H1 (cell line): ENCODE measurements around the gene PRKCA. TPM values are rescaled to one million over a fixed set of nuclear protein-coding genes. Genes with fewer than 3 reads are reported as not detected.

Source experiments
- CTCF ChIA-PET: fragments of 300-600 bp; sonication (Branson Sonifier 250); formaldehyde crosslinking; loops from one replicate; lab custom pipeline; 2021; ENCODE audit not compliant: partially characterized antibody; lab: Charles Lee
- POLR2A ChIA-PET: fragments of 300-600 bp; sonication (Branson Sonifier 250); formaldehyde crosslinking; loops from one replicate; lab custom pipeline; 2021; ENCODE audit warnings: inconsistent platforms; ENCODE audit not compliant: partially characterized antibody; lab: Charles Lee
- DNase-seq, 2 experiments: peaks; one replicate each; pipeline versions ENCODE4 v3.0.0 to v3.0.0-alpha.2; 2010 to 2022; ENCODE audit warnings: low spot score in 2 of 2, low read depth in 1 of 2, mixed read lengths in 1 of 2
- FAIRE-seq: peaks from 2 replicates; lab custom pipeline; 2011; peaks lifted over from hg19 to GRCh38; lab: Jason Lieb, UNC
- H2AFZ ChIP-seq: 2 replicates; pipeline ENCODE4 v1.8.1; 2012; ENCODE audit warnings: low read length, inconsistent platforms
- H2AK5ac ChIP-seq: 2 replicates; pipeline ENCODE4 v1.6.1; 2013; ENCODE audit warnings: low read depth, low read length
- H2BK120ac ChIP-seq: replicated peaks from 2 replicates; pipeline ENCODE3; 2013; ENCODE audit warnings: low read depth, low read length, inconsistent platforms
- H2BK12ac ChIP-seq: 2 replicates; pipeline ENCODE4 v1.6.1; 2013; ENCODE audit warnings: low read depth, low read length
- H2BK15ac ChIP-seq: 2 replicates; pipeline ENCODE4 v1.6.1; 2013; ENCODE audit warnings: low read length
- H2BK20ac ChIP-seq: 2 replicates; pipeline ENCODE4 v1.6.1; 2013; ENCODE audit warnings: low read length
- H2BK5ac ChIP-seq: 2 replicates; pipeline ENCODE4 v1.6.1; 2013; ENCODE audit warnings: low read depth, low read length
- H3K14ac ChIP-seq: 2 replicates; pipeline ENCODE4 v1.6.1; 2013; ENCODE audit warnings: inconsistent platforms; ENCODE audit not compliant: insufficient read length
- H3K18ac ChIP-seq: 2 replicates; pipeline ENCODE4 v1.6.1; 2013; ENCODE audit warnings: low read length; ENCODE audit errors: extremely low read depth
- H3K23ac ChIP-seq: 2 replicates; pipeline ENCODE4 v1.6.1; 2013; ENCODE audit warnings: inconsistent platforms; ENCODE audit not compliant: insufficient read length
- H3K23me2 ChIP-seq: 2 replicates; pipeline ENCODE4 v1.6.1; 2013; ENCODE audit warnings: low read depth, low read length
- H3K27ac ChIP-seq: 2 replicates; pipeline ENCODE4 v1.6.1; 2011; ENCODE audit warnings: low read depth, low read length, inconsistent platforms
- H3K27me3 ChIP-seq, 4 experiments: replicated peaks in 1 of 4; 1 replicate in 1 of 4; 2 replicates in 3 of 4; pipeline versions ENCODE4 v1.6.1 to v1.8.1; 2011 to 2013; ENCODE audit warnings: low read length in 3 of 4, mild to moderate bottlenecking in 3 of 4, inconsistent platforms in 2 of 4, mixed read lengths in 2 of 4, moderate library complexity in 1 of 4; ENCODE audit not compliant: control insufficient read depth in 3 of 4, insufficient read depth in 3 of 4; ENCODE audit errors: extremely low read depth in 1 of 4
- H3K36me3 ChIP-seq, 4 experiments: 2 replicates each; pipeline versions ENCODE4 v1.6.1 to v1.8.1; 2011 to 2013; ENCODE audit warnings: mild to moderate bottlenecking in 4 of 4, low read length in 3 of 4, moderate library complexity in 2 of 4, control low read depth in 1 of 4, inconsistent platforms in 1 of 4; ENCODE audit not compliant: insufficient read depth in 4 of 4, control insufficient read depth in 2 of 4
- H3K4ac ChIP-seq: replicated peaks from 2 replicates; pipeline ENCODE3; 2013; ENCODE audit warnings: low read length, low read depth, mixed read lengths, inconsistent platforms; ENCODE audit not compliant: insufficient read length
- H3K4me1 ChIP-seq, 4 experiments: replicated peaks in 1 of 4; 1 replicate in 1 of 4; 2 replicates in 3 of 4; pipeline versions ENCODE4 v1.6.1 to v1.8.1; 2011 to 2013; ENCODE audit warnings: low read length in 3 of 4, inconsistent platforms in 2 of 4, mixed read lengths in 1 of 4; ENCODE audit not compliant: insufficient read depth in 4 of 4, control insufficient read depth in 3 of 4
- H3K4me2 ChIP-seq, 2 experiments: 2 replicates each; pipeline versions ENCODE4 v1.6.1 to v1.8.1; 2011 to 2013; ENCODE audit warnings: low read depth in 2 of 2, low read length in 2 of 2, control low read depth in 1 of 2, inconsistent platforms in 1 of 2, mild to moderate bottlenecking in 1 of 2; ENCODE audit not compliant: insufficient read depth in 1 of 2
- H3K4me3 ChIP-seq, 4 experiments: fragments of 200-600, 300-600 bp in 1 of 4; sonication (generic), shearing (Covaris generic), sonication (Bioruptor Twin) in 1 of 4; 2 replicates each; pipeline versions ENCODE4 v1.5.1 to v1.8.1; 2011 to 2016; ENCODE audit warnings: low read length in 4 of 4, low read depth in 3 of 4, control low read depth in 2 of 4, inconsistent platforms in 2 of 4, mild to moderate bottlenecking in 2 of 4, mixed read lengths in 1 of 4, moderate library complexity in 1 of 4; ENCODE audit not compliant: insufficient read depth in 2 of 4; ENCODE audit errors: extremely low read depth in 1 of 4
- H3K56ac ChIP-seq: replicated peaks from 2 replicates; pipeline ENCODE3; 2013; ENCODE audit warnings: low read depth, mild to moderate bottlenecking, mixed read lengths, low read length, inconsistent platforms; ENCODE audit not compliant: insufficient read length
- H3K79me1 ChIP-seq: 2 replicates; pipeline ENCODE4 v1.6.1; 2013; ENCODE audit warnings: low read depth, low read length, control low read depth
- H3K79me2 ChIP-seq, 2 experiments: 2 replicates each; pipeline versions ENCODE4 v1.6.1 to v1.8.1; 2012 to 2013; ENCODE audit warnings: low read length in 2 of 2, mild to moderate bottlenecking in 2 of 2, inconsistent platforms in 1 of 2; ENCODE audit not compliant: insufficient read depth in 2 of 2, control insufficient read depth in 1 of 2
- H3K9ac ChIP-seq, 4 experiments: replicated peaks in 1 of 4; 1 replicate in 1 of 4; 2 replicates in 3 of 4; pipeline versions ENCODE4 v1.6.1 to v1.8.1; 2011 to 2013; ENCODE audit warnings: low read depth in 3 of 4, low read length in 3 of 4, control low read depth in 2 of 4, mild to moderate bottlenecking in 2 of 4, moderate library complexity in 2 of 4, inconsistent platforms in 1 of 4; ENCODE audit errors: extremely low read depth in 1 of 4
- H3K9me3 ChIP-seq, 2 experiments: 2 replicates each; pipeline versions ENCODE4 v1.6.1 to v1.8.1; 2012 to 2013; ENCODE audit warnings: mild to moderate bottlenecking in 2 of 2, moderate library complexity in 2 of 2, control low read depth in 1 of 2, inconsistent platforms in 1 of 2, low read depth in 1 of 2, low read length in 1 of 2, mixed read lengths in 1 of 2; ENCODE audit not compliant: insufficient read depth in 2 of 2
- H4K20me1 ChIP-seq, 2 experiments: replicated peaks in 1 of 2; 2 replicates each; pipeline versions ENCODE3 to v1.8.1; 2011 to 2013; ENCODE audit warnings: inconsistent platforms in 2 of 2, low read length in 2 of 2, mild to moderate bottlenecking in 1 of 2; ENCODE audit not compliant: insufficient read depth in 2 of 2, control insufficient read depth in 1 of 2
- H4K5ac ChIP-seq: 2 replicates; pipeline ENCODE4 v1.6.1; 2013; ENCODE audit warnings: low read length, low read depth, mixed read lengths, inconsistent platforms; ENCODE audit not compliant: insufficient read length
- H4K8ac ChIP-seq: 2 replicates; pipeline ENCODE4 v1.8.0; 2013; ENCODE audit warnings: mild to moderate bottlenecking, moderate library complexity, low read length, inconsistent platforms; ENCODE audit not compliant: insufficient read depth; ENCODE audit errors: extremely low read depth
- H4K91ac ChIP-seq: replicated peaks from 2 replicates; pipeline ENCODE3; 2013; ENCODE audit warnings: low read length, mixed read lengths, inconsistent platforms; ENCODE audit not compliant: insufficient read length
- ASH2L ChIP-seq: fragments of 200-600, 300-600 bp; sonication (generic); IDR thresholded peaks from one replicate; pipeline ENCODE4 v1.7.1; 2017; ENCODE audit warnings: low read length
- ATF3 ChIP-seq: IDR thresholded peaks from 2 replicates; pipeline ENCODE4 v1.6.1; 2011; ENCODE audit warnings: low read depth, mild to moderate bottlenecking, low read length; ENCODE audit not compliant: insufficient read depth
- CHD2 ChIP-seq: IDR thresholded peaks from 2 replicates; pipeline ENCODE4 v1.6.1; 2012; ENCODE audit warnings: low read length, improper control_type of control experiment
- NRF1 ChIP-seq: IDR thresholded peaks from 2 replicates; pipeline ENCODE4 v1.6.1; 2011; ENCODE audit warnings: mild to moderate bottlenecking, low read depth, low read length, improper control_type of control experiment
- RAD21 ChIP-seq, 2 experiments: IDR thresholded peaks in 1 of 2; conservative IDR thresholded peaks in 1 of 2; 2 replicates each; pipeline ENCODE4 v1.6.1; 2011; ENCODE audit warnings: low read depth in 2 of 2, low read length in 2 of 2, improper control_type of control experiment in 1 of 2, inconsistent platforms in 1 of 2, mild to moderate bottlenecking in 1 of 2, moderate library complexity in 1 of 2
- RBBP5 ChIP-seq: IDR thresholded peaks from 2 replicates; pipeline ENCODE4 v1.7.1; 2012; ENCODE audit warnings: low read depth, mild to moderate bottlenecking, inconsistent platforms, low read length, moderate library complexity, borderline replicate concordance
- RXRA ChIP-seq: IDR thresholded peaks from 2 replicates; pipeline ENCODE4 v1.6.1; 2011; ENCODE audit warnings: low read depth, mild to moderate bottlenecking, low read length, moderate library complexity; ENCODE audit not compliant: insufficient read depth
- SP4 ChIP-seq: IDR thresholded peaks from 2 replicates; pipeline ENCODE4 v1.6.1; 2012; ENCODE audit warnings: low read length, inconsistent platforms
- TAF1 ChIP-seq: IDR thresholded peaks from 2 replicates; pipeline ENCODE4 v1.6.1; 2011; ENCODE audit warnings: mild to moderate bottlenecking, low read depth, low read length
- TBP ChIP-seq: IDR thresholded peaks from 2 replicates; pipeline ENCODE4 v1.6.1; 2011; ENCODE audit warnings: low read depth, low read length, improper control_type of control experiment
- WGBS, 2 experiments: shearing (Covaris generic) in 1 of 2; methylation state at CpG; one replicate each; pipeline versions ENCODE4 v1.1.6 to v1.1.7; 2013 to 2015; ENCODE audit warnings: low lambda C conversion rate in 2 of 2, mixed read lengths in 2 of 2, inconsistent platforms in 1 of 2, low coverage in 1 of 2, missing lambda C conversion rate in 1 of 2; ENCODE audit not compliant: insufficient replicate concordance in 2 of 2, insufficient coverage in 1 of 2, insufficient read length in 1 of 2; ENCODE audit errors: extremely low coverage in 1 of 2, missing lambda C conversion rate in 1 of 2; 5-methylcytosine and 5-hydroxymethylcytosine counted together
- polyA plus RNA-seq, 7 experiments: library from polyadenylated mRNA; depleted of rRNA in 3 of 7; stranded (reverse) in 5 of 7; unstranded in 2 of 7; fragments of >200 nt in 5 of 7; fragments of 200-250 nt in 2 of 7; gene quantifications; 1 replicate in 5 of 7; 2 replicates in 1 of 7; 4 replicates in 1 of 7; pipeline versions ENCODE4 v1.2.1 to v1.2.3, GENCODE V29; 2011 to 2013; ENCODE audit warnings: missing spikeins in 2 of 7, mixed read lengths in 2 of 7
- total RNA-seq: library from RNA; stranded (reverse); fragmentation: NEBNext Ultra II Directional; extraction: Animal tissue kit (Norgen Biotek cat#: 25700); gene quantifications from 2 replicates; pipeline ENCODE4 v1.2.1, GENCODE V29; 2021
- TF ChIP-seq, protein P1 (sequence below): IDR thresholded peaks from 2 replicates; pipeline ENCODE4 v1.6.1; 2012; ENCODE audit warnings: inconsistent platforms

PRKCA gene
- total and polyA plus RNA-seq, 2 of the 8 experiments (the other 6 are each of a cell fraction or from before 2014, with no cell fraction given) = 5.8 to 17.8 TPM

- 0 out of 2 replicates have a peak, but pooled peaks cover 2% of the 10 kb centered on the region for H3K79me1 ChIP-seq
- no peak overlapping the region for H2BK5ac ChIP-seq
- no peak overlapping the region for H2BK12ac ChIP-seq
- H2BK15ac ChIP-seq = no peak overlapping the region
- TF ChIP-seq TAF1 (no peak), RAD21 (IDR thresholded peaks at IDR 0.05 in 1 of 2, conservative IDR thresholded peaks at IDR 0.05 in 1 of 2; ENCODE audit: low read depth in 2 of 2, low read length in 2 of 2) (no peak), TBP (no peak), RBBP5 (no peak), RXRA (no peak), NRF1 (no peak), ATF3 (no peak), SP4 (no peak), ASH2L (no peak), CHD2 (no peak)
- TF ChIP-seq, protein P1, sequence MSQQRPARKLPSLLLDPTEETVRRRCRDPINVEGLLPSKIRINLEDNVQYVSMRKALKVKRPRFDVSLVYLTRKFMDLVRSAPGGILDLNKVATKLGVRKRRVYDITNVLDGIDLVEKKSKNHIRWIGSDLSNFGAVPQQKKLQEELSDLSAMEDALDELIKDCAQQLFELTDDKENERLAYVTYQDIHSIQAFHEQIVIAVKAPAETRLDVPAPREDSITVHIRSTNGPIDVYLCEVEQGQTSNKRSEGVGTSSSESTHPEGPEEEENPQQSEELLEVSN = no peak
- CTCF ChIA-PET = interaction anchor here (0.6 to 2.4 kb wide), 18 partner anchors 9 to 134 kb away, joined by 3 to 9 read pairs (median 4); no protein-coding TSS in a partner anchor
- H3K36me3 ChIP-seq = no peaks in the 10 kb centered on the region
- no peak overlapping the region for H4K8ac ChIP-seq
- no peaks in the 10 kb centered on the region for H4K20me1 ChIP-seq
- H2AK5ac ChIP-seq = no peak overlapping the region
- 83% methylated on average over 4 of the region's 4 CpGs; no CpG with 5 or more reads in 1 of the 2 experiments for WGBS, 2 experiments
- no peaks in the 10 kb centered on the region for H3K79me2 ChIP-seq
- no peak overlapping the region for H4K5ac ChIP-seq
- no peak overlapping the region for H3K14ac ChIP-seq
- H2AFZ ChIP-seq = no peak overlapping the region
- FAIRE-seq = no peak
- no peak overlapping the region for H4K91ac ChIP-seq
- H3K9me3 ChIP-seq = peaks cover 1 to 10% of the 10 kb centered on the region in 2 experiments; a peak in 3 of 4 replicates
- no peak overlapping the region for H2BK120ac ChIP-seq
- H3K4me1 ChIP-seq = no peaks in the 10 kb centered on the region
- no peaks in the 10 kb centered on the region for H3K23me2 ChIP-seq
- POLR2A ChIA-PET = interaction anchor here (0.5 kb wide), 1 partner anchor 59 kb away, joined by 3 read pairs; no protein-coding TSS in a partner anchor
- DNase-seq = no peak
- no peak overlapping the region for H2BK20ac ChIP-seq
- H3K27me3 ChIP-seq = 0 out of 7 replicates have a peak, but pooled peaks cover 0 to 3% (median 0%) of the 10 kb centered on the region in 4 experiments
- no peak overlapping the region for H3K4me2 ChIP-seq
- H3K56ac ChIP-seq = no peak overlapping the region
- no peak overlapping the region for H3K23ac ChIP-seq
- no peak overlapping the region for H3K18ac ChIP-seq
- H3K27ac ChIP-seq = no peak overlapping the region
- H3K9ac ChIP-seq = no peak overlapping the region
- no peak overlapping the region for H3K4me3 ChIP-seq
- no peak overlapping the region for H3K4ac ChIP-seq
These were observed 539.3 kb downstream of the PRKCA start for GRCh38 chr17:66841744-66842143.
